ENCODE measurements around the gene SLC9A9.

GRCh38 chr3:143235614-143236204, 612.6 kb downstream of the SLC9A9 start:
- TF ChIP-seq UBTF (IDR thresholded peaks at IDR 0.05; ENCODE audit: borderline replicate concordance in 1 of 2, low read depth in 2 of 2, low read length in 2 of 2): no peak
- TF ChIP-seq ATF3 (IDR thresholded peaks at IDR 0.05): no peak
- TF ChIP-seq ATF3 (CRISPR knock-in tag; conservative IDR thresholded peaks at IDR 0.05): no peak
- TF ChIP-seq THAP7 (CRISPR knock-in tag; IDR thresholded peaks at IDR 0.05): no peak
- TF ChIP-seq NUFIP1 (IDR thresholded peaks at IDR 0.05; ENCODE audit: partially characterized antibody): no peak
- no peak for TF ChIP-seq RNF2 (IDR thresholded peaks at IDR 0.05)
- no peak for TF ChIP-seq NKRF (IDR thresholded peaks at IDR 0.05; ENCODE audit: borderline replicate concordance)
- TF ChIP-seq THAP12 (CRISPR knock-in tag; IDR thresholded peaks at IDR 0.05): no peak
- no peak for TF ChIP-seq TBP (optimal IDR thresholded peaks at IDR 0.05; ENCODE audit: low read depth, low read length)
- no peak for TF ChIP-seq ARID4B (CRISPR knock-in tag; IDR thresholded peaks at IDR 0.05)
